IMR-90 (cell line): ENCODE results near the gene HCN2.

Source experiments
- BHLHE40 ChIP-seq: fragments of 150-350 bp; IDR thresholded peaks from 2 replicates; pipeline ENCODE4 v1.6.1; 2016; ENCODE audit warnings: mild to moderate bottlenecking, low read depth, low read length
- CEBPB ChIP-seq: IDR thresholded peaks from 2 replicates; pipeline ENCODE4 v1.6.1; 2012; ENCODE audit warnings: low read depth, low read length, improper control_type of control experiment
- CTCF ChIP-seq: conservative IDR thresholded peaks from 2 replicates; pipeline ENCODE4 v1.5.1; 2012; ENCODE audit warnings: mild to moderate bottlenecking, low read depth, low read length, improper control_type of control experiment
- ELK1 ChIP-seq: fragments of 150-350 bp; IDR thresholded peaks from 2 replicates; pipeline ENCODE4 v1.6.1; 2016; ENCODE audit warnings: low read depth, mild to moderate bottlenecking, low read length, moderate library complexity, borderline replicate concordance
- MAFK ChIP-seq: IDR thresholded peaks from 2 replicates; pipeline ENCODE4 v1.6.1; 2012; ENCODE audit warnings: low read depth, low read length, improper control_type of control experiment
- MAZ ChIP-seq: IDR thresholded peaks from 2 replicates; pipeline ENCODE4 v1.6.1; 2012; ENCODE audit warnings: low read depth, mild to moderate bottlenecking, low read length, improper control_type of control experiment, moderate library complexity, borderline replicate concordance
- MXI1 ChIP-seq: IDR thresholded peaks from 2 replicates; pipeline ENCODE4 v1.6.1; 2012; ENCODE audit warnings: low read depth, mild to moderate bottlenecking, low read length, moderate library complexity, borderline replicate concordance
- NFE2L2 ChIP-seq: fragments of 150-350 bp; IDR thresholded peaks from 2 replicates; pipeline ENCODE4 v1.6.1; 2016; ENCODE audit warnings: low read depth, mild to moderate bottlenecking, low read length
- POLR2A ChIP-seq: IDR thresholded peaks from 2 replicates; pipeline ENCODE4 v1.6.1; 2012; ENCODE audit warnings: mild to moderate bottlenecking, low read depth, low read length
- RCOR1 ChIP-seq: IDR thresholded peaks from 2 replicates; pipeline ENCODE4 v1.6.1; 2012; ENCODE audit warnings: mild to moderate bottlenecking, low read length, improper control_type of control experiment; ENCODE audit not compliant: insufficient replicate concordance
- RFX5 ChIP-seq: IDR thresholded peaks from 2 replicates; pipeline ENCODE4 v1.8.0; 2012; ENCODE audit warnings: low read depth, mild to moderate bottlenecking, low read length, moderate library complexity
- SMC3 ChIP-seq: fragments of 150-350 bp; IDR thresholded peaks from 2 replicates; pipeline ENCODE4 v1.6.1; 2016; ENCODE audit warnings: low read depth, mild to moderate bottlenecking, antibody characterized with exemption, low read length, moderate library complexity
- USF2 ChIP-seq: fragments of 150-350 bp; IDR thresholded peaks from 2 replicates; pipeline ENCODE4 v1.6.1; 2017; ENCODE audit warnings: mild to moderate bottlenecking, antibody characterized with exemption, low read length, low read depth

GRCh38 chr19:566403-566802, 23.3 kb upstream of the HCN2 start:
- TF ChIP-seq POLR2A (no peak), CTCF (no peak), USF2 (no peak), MAFK (no peak), MXI1 (no peak), BHLHE40 (0 out of 2 replicates have a peak, but pooled peaks have one; percentile 9), MAZ (no peak), RFX5 (no peak), SMC3 (no peak), RCOR1 (no peak), ELK1 (no peak), CEBPB (peak; percentile 10; the same call in 1 of the 2 replicates), NFE2L2 (no peak)
